Thoracic aorta (tissue), 2 donors: ENCODE measurements around the gene CDADC1. TPM values are rescaled to one million over a fixed set of nuclear protein-coding genes. Genes with fewer than 3 reads are reported as not detected.

Source experiments
- ATAC-seq: fragments of 150-250 bp; one replicate; pipeline ENCODE4 v1.8.0; 2017; ENCODE audit warnings: low read depth; ENCODE audit not compliant: insufficient number of reproducible peaks, low FRiP score
- DNase-seq: peaks from one replicate; pipeline ENCODE4 v3.0.0-alpha.2; 2020; ENCODE audit warnings: low spot score
- H3K27ac ChIP-seq, 2 donors: fragments of 200-600 bp; sonication (generic); 1 replicate in 1 of 2; 2 replicates in 1 of 2; pipeline ENCODE4 v1.5.1; 2016; ENCODE audit warnings: mild to moderate bottlenecking in 2 of 2, moderate library complexity in 2 of 2
- H3K27me3 ChIP-seq: fragments of 200-600 bp; sonication (generic); replicated peaks from 2 replicates; pipeline ENCODE4 v1.6.0; 2016; ENCODE audit warnings: mild to moderate bottlenecking; ENCODE audit not compliant: insufficient read depth
- H3K36me3 ChIP-seq: fragments of 200-600 bp; sonication (generic); one replicate; pipeline ENCODE4 v1.5.1; 2016
- H3K4me1 ChIP-seq, 2 donors: fragments of 200-600 bp; sonication (generic); 1 replicate in 1 of 2; 2 replicates in 1 of 2; pipeline versions ENCODE4 v1.5.1 to v1.6.0; 2016; ENCODE audit warnings: low read depth in 2 of 2, mild to moderate bottlenecking in 1 of 2; ENCODE audit not compliant: control insufficient read depth in 1 of 2
- H3K4me3 ChIP-seq: fragments of 200-600 bp; sonication (generic); 2 replicates; pipeline ENCODE4 v1.5.1; 2016; ENCODE audit warnings: mild to moderate bottlenecking
- H3K9me3 ChIP-seq: fragments of 200-600 bp; sonication (generic); 2 replicates; pipeline ENCODE4 v1.5.1; 2016
- total RNA-seq, 2 donors: library from RNA; depleted of rRNA; stranded (reverse); fragments of >200 nt; gene quantifications; one replicate each; pipeline versions ENCODE4 v1.1.0 to v1.2.3, GENCODE V29; 2016
- TF ChIP-seq, protein P1 (sequence below): fragments of 200-600 bp; sonication (generic); IDR thresholded peaks from one replicate; pipeline ENCODE4 v1.5.1; 2019; ENCODE audit warnings: antibody characterized with exemption

The CDADC1 gene
- total RNA-seq, 2 donors from 2014 or later = 12.8 to 18.5 TPM

DNA sequence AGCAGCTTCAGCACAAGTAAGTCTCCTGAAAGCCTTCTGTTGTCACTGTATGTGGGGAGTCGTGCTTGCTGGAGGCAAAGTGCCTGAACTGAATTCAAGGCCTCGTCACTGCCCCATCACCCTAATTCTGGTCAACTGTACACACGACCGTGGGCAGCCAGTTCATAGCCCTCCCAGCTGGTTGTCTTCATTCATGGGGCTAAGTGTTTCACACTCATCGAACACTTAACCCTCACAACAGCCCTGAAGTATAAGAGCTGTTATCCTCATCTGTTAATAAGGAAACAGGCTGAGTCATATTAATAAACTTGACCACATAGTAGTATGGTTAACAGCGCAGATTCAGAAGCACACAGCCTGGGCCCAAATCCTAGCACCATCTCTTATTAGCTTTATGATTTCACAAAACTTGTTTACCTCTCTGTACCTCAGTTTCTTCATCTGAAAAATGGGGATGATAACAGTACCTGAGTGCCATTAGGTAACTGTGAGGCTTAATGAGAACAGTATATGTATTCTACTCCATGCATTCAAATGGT is 66.7 kb downstream of the CDADC1 start:
- Histone ChIP-seq H3K4me3 (peak overlapping the region; percentile 15), H3K4me1 (peaks cover 6 to 32% of the 10 kb centered on the region in 2 donors), H3K27me3 (no peaks in the 10 kb centered on the region), H3K27ac (peak overlapping the region; percentile 73 to 84), H3K36me3 (peaks cover 4% of the 10 kb centered on the region), H3K9me3 (no peaks in the 10 kb centered on the region)
- no peak for ATAC-seq
- TF ChIP-seq, protein P1, sequence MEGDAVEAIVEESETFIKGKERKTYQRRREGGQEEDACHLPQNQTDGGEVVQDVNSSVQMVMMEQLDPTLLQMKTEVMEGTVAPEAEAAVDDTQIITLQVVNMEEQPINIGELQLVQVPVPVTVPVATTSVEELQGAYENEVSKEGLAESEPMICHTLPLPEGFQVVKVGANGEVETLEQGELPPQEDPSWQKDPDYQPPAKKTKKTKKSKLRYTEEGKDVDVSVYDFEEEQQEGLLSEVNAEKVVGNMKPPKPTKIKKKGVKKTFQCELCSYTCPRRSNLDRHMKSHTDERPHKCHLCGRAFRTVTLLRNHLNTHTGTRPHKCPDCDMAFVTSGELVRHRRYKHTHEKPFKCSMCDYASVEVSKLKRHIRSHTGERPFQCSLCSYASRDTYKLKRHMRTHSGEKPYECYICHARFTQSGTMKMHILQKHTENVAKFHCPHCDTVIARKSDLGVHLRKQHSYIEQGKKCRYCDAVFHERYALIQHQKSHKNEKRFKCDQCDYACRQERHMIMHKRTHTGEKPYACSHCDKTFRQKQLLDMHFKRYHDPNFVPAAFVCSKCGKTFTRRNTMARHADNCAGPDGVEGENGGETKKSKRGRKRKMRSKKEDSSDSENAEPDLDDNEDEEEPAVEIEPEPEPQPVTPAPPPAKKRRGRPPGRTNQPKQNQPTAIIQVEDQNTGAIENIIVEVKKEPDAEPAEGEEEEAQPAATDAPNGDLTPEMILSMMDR = no peak
- DNase-seq = no peak

- DNase-seq = no peak
- TF ChIP-seq, protein P1 = no peak
- no peaks in the 10 kb centered on the region for H3K27me3 ChIP-seq
- H3K4me1 ChIP-seq = peaks cover 9 to 32% of the 10 kb centered on the region in 2 donors
- H3K36me3 ChIP-seq = peaks cover 2% of the 10 kb centered on the region
- no peak for ATAC-seq
- H3K9me3 ChIP-seq = no peaks in the 10 kb centered on the region
- H3K4me3 ChIP-seq = no peak overlapping the region
- H3K27ac ChIP-seq = peak overlapping the region in 1 of 2 donors; percentile 84
Observed at GRCh38 chr13:49315036-49315565, 67.4 kb downstream of the CDADC1 start.

- H3K9me3 ChIP-seq = no peaks in the 10 kb centered on the region
- no peak for ATAC-seq
- H3K27ac ChIP-seq = no peak overlapping the region
- no peaks in the 10 kb centered on the region for H3K36me3 ChIP-seq
- no peak for DNase-seq
- TF ChIP-seq, protein P1 = no peak
- no peak overlapping the region for H3K4me3 ChIP-seq
- no peaks in the 10 kb centered on the region for H3K27me3 ChIP-seq
- H3K4me1 ChIP-seq = peaks cover 9 to 31% of the 10 kb centered on the region in 2 donors
Observed at GRCh38 chr13:49315756-49316482, 68.2 kb downstream of the CDADC1 start.

GRCh38 chr13:49319551-49319950 is 71.8 kb downstream of the CDADC1 start:
- H3K4me3 ChIP-seq = no peak overlapping the region
- peak overlapping the region in 1 of 2 donors; percentile 55 for H3K27ac ChIP-seq
- no peaks in the 10 kb centered on the region for H3K27me3 ChIP-seq
- H3K4me1 ChIP-seq = peaks cover 6 to 19% of the 10 kb centered on the region in 2 donors
- TF ChIP-seq, protein P1 = no peak
- H3K36me3 ChIP-seq = peaks cover 8% of the 10 kb centered on the region
- no peak for DNase-seq
- H3K9me3 ChIP-seq = no peaks in the 10 kb centered on the region
- ATAC-seq = no peak

GRCh38 chr13:49319951-49320350 is 72.2 kb downstream of the CDADC1 start:
- peaks cover 6 to 15% of the 10 kb centered on the region in 2 donors for H3K4me1 ChIP-seq
- H3K27me3 ChIP-seq = no peaks in the 10 kb centered on the region
- no peak overlapping the region for H3K4me3 ChIP-seq
- TF ChIP-seq, protein P1 = no peak
- no peaks in the 10 kb centered on the region for H3K9me3 ChIP-seq
- ATAC-seq = no peak
- H3K27ac ChIP-seq = peak overlapping the region in 1 of 2 donors; percentile 44
- no peak for DNase-seq
- H3K36me3 ChIP-seq = peaks cover 8% of the 10 kb centered on the region
